ENCODE results near the gene EIF3A.

EIF3A gene

GRCh38 chr10:119022846-119023552 lies 57.6 kb downstream of the EIF3A start:
- H3K27me3 ChIP-seq = peaks cover 5% of the 10 kb centered on the region
- no peaks in the 10 kb centered on the region for H3K9me3 ChIP-seq
- no peaks in the 10 kb centered on the region for H3K4me1 ChIP-seq (ENCODE audit: control insufficient read depth in 1 of 2, insufficient read depth in 1 of 2, low read depth in 1 of 2, low read length in 1 of 2)
- H3K27ac ChIP-seq = no peak overlapping the region
- TF ChIP-seq CTCF (IDR thresholded peaks at IDR 0.05) = no peak
- no peaks in the 10 kb centered on the region for H3K36me3 ChIP-seq
- H3K4me3 ChIP-seq (ENCODE audit: low read depth in 1 of 2, low read length in 1 of 2) = no peak overlapping the region

- Histone ChIP-seq H3K9me3 (no peaks in the 10 kb centered on the region), H3K27ac (no peak overlapping the region), H3K4me3 (ENCODE audit: low read depth in 1 of 2, low read length in 1 of 2) (no peak overlapping the region), H3K4me1 (ENCODE audit: control insufficient read depth in 1 of 2, insufficient read depth in 1 of 2, low read depth in 1 of 2, low read length in 1 of 2) (no peaks in the 10 kb centered on the region), H3K36me3 (no peaks in the 10 kb centered on the region), H3K27me3 (no peaks in the 10 kb centered on the region)
- TF ChIP-seq CTCF (IDR thresholded peaks at IDR 0.05) = no peak
These were observed 60.0 kb downstream of the EIF3A start for GRCh38 chr10:119020627-119020946.

- H3K4me1 ChIP-seq (ENCODE audit: control insufficient read depth in 1 of 2, insufficient read depth in 1 of 2, low read depth in 1 of 2, low read length in 1 of 2) = no peaks in the 10 kb centered on the region
- H3K27me3 ChIP-seq = peaks cover 5% of the 10 kb centered on the region
- H3K9me3 ChIP-seq = no peaks in the 10 kb centered on the region
- H3K27ac ChIP-seq = no peak overlapping the region
- no peak for TF ChIP-seq CTCF (IDR thresholded peaks at IDR 0.05)
- H3K4me3 ChIP-seq (ENCODE audit: low read depth in 1 of 2, low read length in 1 of 2) = no peak overlapping the region
- H3K36me3 ChIP-seq = no peaks in the 10 kb centered on the region
These were observed 73.4 kb downstream of the EIF3A start for GRCh38 chr10:119007211-119007574.

- no peak for TF ChIP-seq CTCF (IDR thresholded peaks at IDR 0.05)
- peaks cover 10% of the 10 kb centered on the region for H3K27me3 ChIP-seq
- H3K27ac ChIP-seq = no peak overlapping the region
- H3K9me3 ChIP-seq = no peaks in the 10 kb centered on the region
- H3K4me3 ChIP-seq (ENCODE audit: low read depth in 1 of 2, low read length in 1 of 2) = no peak overlapping the region
- H3K4me1 ChIP-seq (ENCODE audit: control insufficient read depth in 1 of 2, insufficient read depth in 1 of 2, low read depth in 1 of 2, low read length in 1 of 2) = no peaks in the 10 kb centered on the region
- H3K36me3 ChIP-seq = no peaks in the 10 kb centered on the region
These were observed 74.0 kb downstream of the EIF3A start for GRCh38 chr10:119006451-119007210.

- Histone ChIP-seq H3K27ac (no peak overlapping the region), H3K36me3 (no peaks in the 10 kb centered on the region), H3K4me3 (ENCODE audit: low read depth in 1 of 2, low read length in 1 of 2) (no peak overlapping the region), H3K9me3 (no peaks in the 10 kb centered on the region), H3K27me3 (peaks cover 10% of the 10 kb centered on the region), H3K4me1 (ENCODE audit: control insufficient read depth in 1 of 2, insufficient read depth in 1 of 2, low read depth in 1 of 2, low read length in 1 of 2) (no peaks in the 10 kb centered on the region)
- no peak for TF ChIP-seq CTCF (IDR thresholded peaks at IDR 0.05)
These were observed 75.1 kb downstream of the EIF3A start for GRCh38 chr10:119005362-119006043.

All from neutrophil (primary cell).